Dendritic cell treated with granulocyte-macrophage colony-stimulating factor and Interleukin-4, amounts not matched to agents 40 ng/mL and 50 ng/mL, for 4 days (primary cell): ENCODE measurements around the gene OSER1.
"Not testable (repeated sequence)": the region's sequence is repeated elsewhere in the genome, so short reads cannot be mapped to it uniquely, and the experiment has no call there.

ENCODE experiments used
- H3K27ac Mint-ChIP-seq: one replicate; pipeline ENCODE4 v1.8.0; 2022; ENCODE audit warnings: mild to moderate bottlenecking, mixed read lengths
- H3K27me3 Mint-ChIP-seq: one replicate; pipeline ENCODE4 v1.8.0; 2022; ENCODE audit warnings: mild to moderate bottlenecking, mixed read lengths
- H3K36me3 Mint-ChIP-seq: one replicate; pipeline ENCODE4 v1.8.0; 2022; ENCODE audit warnings: low read depth, mixed read lengths
- H3K4me1 Mint-ChIP-seq: one replicate; pipeline ENCODE4 v1.8.0; 2022; ENCODE audit warnings: low read depth, mixed read lengths
- H3K4me3 Mint-ChIP-seq: one replicate; pipeline ENCODE4 v1.8.0; 2022; ENCODE audit warnings: mild to moderate bottlenecking, moderate library complexity, mixed read lengths
- H3K9me3 Mint-ChIP-seq: one replicate; pipeline ENCODE4 v1.8.0; 2022; ENCODE audit warnings: mixed read lengths
- intact Hi-C: fragments of 100-400 bp; cut with micrococcal nuclease; formaldehyde crosslinking; loops from one replicate; pipeline ENCODE4 v1.15.0; 2022

OSER1 gene

GRCh38 chr20:44210406-44211176, at the start of gene OSER1:
Gene OSER1 (minus strand): TSS chr20:44210771. CDS start chr20:44206957, 3,814 bp downstream.
- intact Hi-C loops: loop anchor here (1.0 to 10.0 kb wide), 5 partner anchors 101 to 677 kb away; partner anchors contain the start of genes FITM2, SERINC3, TTPAL and YWHAB
- peaks cover 41% of the 10 kb centered on the region for H3K36me3 Mint-ChIP-seq

GRCh38 chr20:44258226-44258890, 47.8 kb upstream of the OSER1 start:
- H3K4me3 Mint-ChIP-seq: no peak overlapping the region
- intact Hi-C loops: no loop called here
- H3K27ac Mint-ChIP-seq: no peak overlapping the region
- no peaks in the 10 kb centered on the region for H3K9me3 Mint-ChIP-seq
- H3K36me3 Mint-ChIP-seq: no peaks in the 10 kb centered on the region
- H3K4me1 Mint-ChIP-seq: no peaks in the 10 kb centered on the region
- no peaks in the 10 kb centered on the region for H3K27me3 Mint-ChIP-seq

More at GRCh38 chr20:44210406-44211176, at the start of gene OSER1:
- Mint-ChIP-seq H3K27ac (peak within 1 kb of the TSS; percentile 97), H3K4me3 (peak within 1 kb of the TSS; percentile 100), H3K4me1 (peaks cover 51% of the 10 kb centered on the region), H3K27me3 (no peaks in the 10 kb centered on the region), H3K9me3 (no peaks in the 10 kb centered on the region)

- Mint-ChIP-seq H3K27me3 (no peaks in the 10 kb centered on the region), H3K4me1 (no peaks in the 10 kb centered on the region)
Observed at GRCh38 chr20:44256961-44257360, 46.4 kb upstream of the OSER1 start.

DNA sequence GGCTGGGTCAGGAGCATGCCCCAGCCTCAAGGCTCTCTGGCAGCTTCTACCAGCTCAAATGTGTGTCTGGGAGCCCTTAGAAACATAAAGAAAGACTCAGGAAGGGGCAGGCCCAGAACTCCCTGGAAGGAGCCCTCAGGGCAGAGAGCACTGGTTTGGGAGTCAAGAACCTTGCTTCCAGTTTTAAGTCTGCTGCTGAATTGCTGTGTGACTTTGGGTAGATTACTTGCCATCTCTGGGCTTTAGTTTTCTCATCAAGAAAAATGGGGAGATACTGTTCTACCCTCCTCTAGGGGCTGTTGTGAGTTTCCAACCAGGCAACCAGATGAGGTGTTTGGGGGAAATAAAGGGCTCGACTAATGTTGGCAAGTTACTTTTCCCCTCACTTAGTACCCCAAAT, 45.4 kb upstream of the OSER1 start:
- intact Hi-C loops: no loop called here
- Mint-ChIP-seq H3K27me3 (no peaks in the 10 kb centered on the region), H3K9me3 (no peaks in the 10 kb centered on the region), H3K4me3 (no peak overlapping the region), H3K36me3 (no peaks in the 10 kb centered on the region), H3K27ac (no peak overlapping the region), H3K4me1 (no peaks in the 10 kb centered on the region)

More at GRCh38 chr20:44256961-44257360, 46.4 kb upstream of the OSER1 start:
- H3K36me3 Mint-ChIP-seq: no peaks in the 10 kb centered on the region
- no peak overlapping the region for H3K27ac Mint-ChIP-seq
- H3K4me3 Mint-ChIP-seq: no peak overlapping the region
- no peaks in the 10 kb centered on the region for H3K9me3 Mint-ChIP-seq
- intact Hi-C loops: no loop called here

- no peaks in the 10 kb centered on the region for H3K9me3 Mint-ChIP-seq
- H3K27ac Mint-ChIP-seq: no peak overlapping the region
- H3K36me3 Mint-ChIP-seq: no peaks in the 10 kb centered on the region
- no peaks in the 10 kb centered on the region for H3K27me3 Mint-ChIP-seq
- intact Hi-C loops: no loop called here
- H3K4me3 Mint-ChIP-seq: no peak overlapping the region
- H3K4me1 Mint-ChIP-seq: no peaks in the 10 kb centered on the region
Observed at GRCh38 chr20:44254073-44254472, 43.5 kb upstream of the OSER1 start.

DNA sequence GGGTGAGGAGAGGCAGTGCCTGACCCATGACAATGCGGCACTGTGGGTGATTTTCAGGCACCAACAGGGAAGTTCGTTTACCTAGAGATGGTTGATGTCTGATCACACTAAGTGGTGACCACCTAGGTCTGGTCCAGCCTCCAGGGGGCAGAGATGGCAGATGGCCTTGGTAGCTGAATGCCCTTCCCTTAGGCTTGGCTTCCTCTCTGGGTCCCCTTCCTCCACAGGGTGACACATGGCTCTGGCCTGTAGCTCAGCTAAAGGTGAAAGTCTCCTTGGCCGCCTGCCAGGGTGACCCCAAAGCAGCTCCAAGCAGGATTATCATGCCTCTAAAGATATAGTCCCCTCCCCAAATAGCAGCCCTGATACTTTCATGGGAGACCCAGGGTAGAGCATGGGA, 43.0 kb upstream of the OSER1 start:
- Mint-ChIP-seq H3K9me3 (no peaks in the 10 kb centered on the region), H3K27me3 (peaks cover 5% of the 10 kb centered on the region), H3K36me3 (no peaks in the 10 kb centered on the region), H3K4me1 (no peaks in the 10 kb centered on the region), H3K27ac (no peak overlapping the region), H3K4me3 (no peak overlapping the region)
- intact Hi-C loops: no loop called here

DNA sequence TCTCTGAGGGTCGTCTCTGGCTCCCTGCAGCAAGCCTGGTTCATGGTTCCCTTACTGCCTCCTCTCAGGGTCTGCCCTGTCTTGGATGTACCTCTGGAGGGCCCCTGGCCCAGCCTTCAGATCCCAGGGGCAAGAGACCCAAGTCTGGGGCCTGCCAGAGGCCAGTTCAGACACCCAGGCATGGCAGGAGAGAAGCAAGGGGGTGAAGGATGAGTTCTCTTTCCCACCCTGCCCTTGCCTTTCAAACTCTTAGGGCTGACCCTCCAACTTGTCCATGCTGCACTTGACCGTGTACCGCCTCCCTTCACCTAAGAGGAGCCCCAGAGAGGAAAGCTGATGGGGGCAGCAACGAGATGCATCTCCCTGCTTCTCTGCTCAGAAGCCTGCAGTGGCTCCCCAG, 40.7 kb upstream of the OSER1 start:
- intact Hi-C loops: no loop called here
- peaks cover 4% of the 10 kb centered on the region for H3K4me1 Mint-ChIP-seq
- no peak overlapping the region for H3K27ac Mint-ChIP-seq
- H3K9me3 Mint-ChIP-seq: no peaks in the 10 kb centered on the region
- H3K36me3 Mint-ChIP-seq: no peaks in the 10 kb centered on the region
- peaks cover 28% of the 10 kb centered on the region for H3K27me3 Mint-ChIP-seq
- H3K4me3 Mint-ChIP-seq: no peak overlapping the region

GRCh38 chr20:44248410-44248759, 37.8 kb upstream of the OSER1 start:
- Mint-ChIP-seq H3K36me3 (no peaks in the 10 kb centered on the region), H3K9me3 (no peaks in the 10 kb centered on the region), H3K27me3 (peaks cover 40% of the 10 kb centered on the region), H3K27ac (no peak overlapping the region), H3K4me3 (no peak overlapping the region), H3K4me1 (peaks cover 4% of the 10 kb centered on the region)
- intact Hi-C loops: no loop called here

GRCh38 chr20:44247586-44248409, 37.2 kb upstream of the OSER1 start:
- Mint-ChIP-seq H3K4me3 (no peak overlapping the region), H3K9me3 (no peaks in the 10 kb centered on the region), H3K27me3 (peaks cover 40% of the 10 kb centered on the region), H3K27ac (no peak overlapping the region), H3K4me1 (peaks cover 4% of the 10 kb centered on the region), H3K36me3 (no peaks in the 10 kb centered on the region)
- intact Hi-C loops: no loop called here

DNA sequence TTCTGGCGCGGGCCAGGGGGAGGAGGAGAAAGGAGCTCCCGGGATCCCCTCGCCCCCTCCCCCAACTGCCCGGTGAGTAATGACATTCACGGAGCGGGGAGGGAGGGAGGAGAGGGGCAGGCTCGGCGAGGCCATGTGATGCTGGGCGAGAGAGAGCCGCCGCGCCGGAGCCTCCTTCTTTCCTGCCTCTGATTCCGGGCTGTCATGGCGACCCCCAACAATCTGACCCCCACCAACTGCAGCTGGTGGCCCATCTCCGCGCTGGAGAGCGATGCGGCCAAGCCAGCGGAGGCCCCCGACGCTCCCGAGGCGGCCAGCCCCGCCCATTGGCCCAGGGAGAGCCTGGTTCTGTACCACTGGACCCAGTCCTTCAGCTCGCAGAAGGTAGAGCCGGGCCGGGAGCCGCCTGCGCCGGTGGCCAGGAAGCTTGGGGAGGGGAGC, 36.6 kb upstream of the OSER1 start, which contains the start of gene GDAP1L1:
Gene GDAP1L1 (plus strand): TSS at position 178 of the 441 bp plus-strand sequence. CDS start 27 bp downstream, at position 205.
- no peak within 1 kb of the TSS for H3K4me3 Mint-ChIP-seq
- intact Hi-C loops: no loop called here
- H3K27me3 Mint-ChIP-seq: peaks cover 43% of the 10 kb centered on the region
- H3K27ac Mint-ChIP-seq: no peak within 1 kb of the TSS
- H3K36me3 Mint-ChIP-seq: no peaks in the 10 kb centered on the region
- H3K4me1 Mint-ChIP-seq: peaks cover 4% of the 10 kb centered on the region
- H3K9me3 Mint-ChIP-seq: no peaks in the 10 kb centered on the region

GRCh38 chr20:44245977-44246376, 35.4 kb upstream of the OSER1 start:
- intact Hi-C loops: no loop called here
- Mint-ChIP-seq H3K9me3 (no peaks in the 10 kb centered on the region), H3K36me3 (no peaks in the 10 kb centered on the region), H3K4me3 (no peak overlapping the region), H3K27ac (no peak overlapping the region), H3K27me3 (peaks cover 45% of the 10 kb centered on the region), H3K4me1 (peaks cover 4% of the 10 kb centered on the region)

DNA sequence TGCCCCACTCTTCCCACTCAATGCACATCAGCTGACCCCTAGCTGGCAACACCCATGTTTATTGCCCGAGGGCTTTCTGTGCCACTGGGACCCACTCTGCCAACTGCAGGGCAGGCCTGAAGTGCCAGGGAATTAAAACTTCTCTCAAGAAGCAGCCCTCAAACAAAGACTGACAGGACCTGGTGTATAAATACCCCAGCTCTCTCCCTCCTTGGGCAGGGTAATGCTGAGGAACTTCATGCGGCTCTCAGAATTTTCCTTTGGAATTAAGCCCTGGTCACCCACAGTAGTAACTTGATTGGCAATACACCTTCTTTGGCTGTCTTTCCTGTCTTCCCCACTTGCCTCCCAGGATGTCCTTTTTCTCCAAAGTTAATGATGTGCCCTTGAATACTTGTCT, 31.2 kb upstream of the OSER1 start:
- Mint-ChIP-seq H3K27ac (no peak overlapping the region), H3K9me3 (no peaks in the 10 kb centered on the region), H3K27me3 (peaks cover 22% of the 10 kb centered on the region), H3K4me3 (no peak overlapping the region), H3K4me1 (no peaks in the 10 kb centered on the region), H3K36me3 (no peaks in the 10 kb centered on the region)
- intact Hi-C loops: no loop called here

- H3K4me3 Mint-ChIP-seq, intact Hi-C loops, H3K27me3 Mint-ChIP-seq, H3K4me1 Mint-ChIP-seq, H3K9me3 Mint-ChIP-seq, H3K36me3 Mint-ChIP-seq, H3K27ac Mint-ChIP-seq: not testable (repeated sequence)
Observed at GRCh38 chr20:44236840-44237239, 26.3 kb upstream of the OSER1 start.

DNA sequence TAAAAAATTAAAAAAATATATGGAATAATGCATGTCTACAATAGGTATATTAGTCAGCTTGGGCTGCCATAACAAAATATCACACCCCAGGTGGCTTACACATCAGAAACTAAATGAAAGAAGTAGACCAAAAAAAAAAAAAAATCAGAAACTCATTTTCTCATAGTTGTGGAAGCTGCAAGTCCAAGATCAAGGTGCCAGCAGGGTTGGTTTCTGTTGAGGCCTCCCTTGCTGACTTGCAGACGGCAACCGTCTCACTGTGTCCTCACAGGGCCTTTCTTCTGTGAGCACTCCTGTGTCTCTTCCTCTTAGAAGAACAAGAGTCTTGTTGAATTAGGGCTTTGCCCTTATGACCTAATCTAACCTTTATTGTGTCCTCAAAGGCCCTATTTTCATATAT, 25.1 kb upstream of the OSER1 start:
- intact Hi-C loops: no loop called here
- no peaks in the 10 kb centered on the region for H3K36me3 Mint-ChIP-seq
- H3K9me3 Mint-ChIP-seq: no peaks in the 10 kb centered on the region
- H3K4me3 Mint-ChIP-seq: no peak overlapping the region
- H3K27ac Mint-ChIP-seq: no peak overlapping the region
- no peaks in the 10 kb centered on the region for H3K27me3 Mint-ChIP-seq
- no peaks in the 10 kb centered on the region for H3K4me1 Mint-ChIP-seq
